ENCODE measurements around the gene TTC39B. TPM values are rescaled to one million over a fixed set of nuclear protein-coding genes. Genes with fewer than 3 reads are reported as not detected.
A peak's percentile ranks its signal among the peaks of the same experiment; 100 is the strongest.

The TTC39B gene
- total and polyA plus RNA-seq, 4 donors: 1.8 to 11.7 (median 2.8) TPM

GRCh38 chr9:15300218-15300617 lies 6.8 kb downstream of the TTC39B start:
- Histone ChIP-seq H3K4me3 (ENCODE audit: low read depth in 1 of 3, low read length in 3 of 3) (no peak overlapping the region), H3K36me3 (ENCODE audit: control insufficient read depth in 4 of 4, insufficient read depth in 3 of 4, low read depth in 1 of 4, low read length in 3 of 4) (no peaks in the 10 kb centered on the region), H3K27me3 (ENCODE audit: control insufficient read depth in 4 of 4, insufficient read depth in 4 of 4, low read length in 3 of 4) (no peaks in the 10 kb centered on the region), H3K27ac (ENCODE audit: low read depth in 1 of 2, low read length in 2 of 2) (no peak overlapping the region), H3K4me1 (ENCODE audit: control insufficient read depth in 4 of 4, insufficient read depth in 4 of 4, low read length in 3 of 4) (peaks cover 4 to 20% (median 18%) of the 10 kb centered on the region in 4 donors), H3K9me3 (ENCODE audit: control insufficient read depth in 4 of 4, low read length in 3 of 4) (no peaks in the 10 kb centered on the region), H3K9ac (ENCODE audit: low read depth in 1 of 2, low read length in 2 of 2) (no peak overlapping the region)
- TF ChIP-seq GABPA (IDR thresholded peaks at IDR 0.05 in 1 of 2, conservative IDR thresholded peaks at IDR 0.05 in 1 of 2) (no peak), ATF3 (IDR thresholded peaks at IDR 0.05) (no peak), HNF4A (conservative IDR thresholded peaks at IDR 0.05) (no peak)
- DNase-seq (ENCODE audit: low spot score): no peak
- WGBS: 72% methylated on average over 1 of the region's 1 CpG

- Histone ChIP-seq H3K36me3 (ENCODE audit: control insufficient read depth in 4 of 4, insufficient read depth in 3 of 4, low read depth in 1 of 4, low read length in 3 of 4) (no peaks in the 10 kb centered on the region), H3K27me3 (ENCODE audit: control insufficient read depth in 4 of 4, insufficient read depth in 4 of 4, low read length in 3 of 4) (no peaks in the 10 kb centered on the region), H3K4me1 (ENCODE audit: control insufficient read depth in 4 of 4, insufficient read depth in 4 of 4, low read length in 3 of 4) (peaks cover 7 to 22% (median 20%) of the 10 kb centered on the region in 4 donors), H3K9ac (ENCODE audit: low read depth in 1 of 2, low read length in 2 of 2) (peak overlapping the region in 1 of 2 donors; percentile 29), H3K4me3 (ENCODE audit: low read depth in 1 of 3, low read length in 3 of 3) (no peak overlapping the region), H3K27ac (ENCODE audit: low read depth in 1 of 2, low read length in 2 of 2) (peak overlapping the region; percentile 23 to 29), H3K9me3 (ENCODE audit: control insufficient read depth in 4 of 4, low read length in 3 of 4) (no peaks in the 10 kb centered on the region)
- DNase-seq (ENCODE audit: low spot score): no peak
- TF ChIP-seq HNF4G (IDR thresholded peaks at IDR 0.05) (no peak), JUND (IDR thresholded peaks at IDR 0.05) (no peak), REST (IDR thresholded peaks at IDR 0.05) (no peak), FOXA1 (IDR thresholded peaks at IDR 0.05) (no peak), SP1 (IDR thresholded peaks at IDR 0.05) (no peak), CTCF (IDR thresholded peaks at IDR 0.05; ENCODE audit: low read depth, low read length, missing input control) (no peak), RAD21 (IDR thresholded peaks at IDR 0.05) (no peak), EGR1 (IDR thresholded peaks at IDR 0.05; ENCODE audit: low read depth in 2 of 2) (no peak), FOXA2 (IDR thresholded peaks at IDR 0.05) (no peak), HNF4A (conservative IDR thresholded peaks at IDR 0.05) (no peak), ATF3 (IDR thresholded peaks at IDR 0.05) (no peak), TAF1 (conservative IDR thresholded peaks at IDR 0.05) (no peak), RXRA (IDR thresholded peaks at IDR 0.05) (no peak), GABPA (IDR thresholded peaks at IDR 0.05 in 1 of 2, conservative IDR thresholded peaks at IDR 0.05 in 1 of 2) (no peak), NR2F2 (IDR thresholded peaks at IDR 0.05) (no peak), YY1 (IDR thresholded peaks at IDR 0.05) (no peak)
- TF ChIP-seq, protein P1, sequence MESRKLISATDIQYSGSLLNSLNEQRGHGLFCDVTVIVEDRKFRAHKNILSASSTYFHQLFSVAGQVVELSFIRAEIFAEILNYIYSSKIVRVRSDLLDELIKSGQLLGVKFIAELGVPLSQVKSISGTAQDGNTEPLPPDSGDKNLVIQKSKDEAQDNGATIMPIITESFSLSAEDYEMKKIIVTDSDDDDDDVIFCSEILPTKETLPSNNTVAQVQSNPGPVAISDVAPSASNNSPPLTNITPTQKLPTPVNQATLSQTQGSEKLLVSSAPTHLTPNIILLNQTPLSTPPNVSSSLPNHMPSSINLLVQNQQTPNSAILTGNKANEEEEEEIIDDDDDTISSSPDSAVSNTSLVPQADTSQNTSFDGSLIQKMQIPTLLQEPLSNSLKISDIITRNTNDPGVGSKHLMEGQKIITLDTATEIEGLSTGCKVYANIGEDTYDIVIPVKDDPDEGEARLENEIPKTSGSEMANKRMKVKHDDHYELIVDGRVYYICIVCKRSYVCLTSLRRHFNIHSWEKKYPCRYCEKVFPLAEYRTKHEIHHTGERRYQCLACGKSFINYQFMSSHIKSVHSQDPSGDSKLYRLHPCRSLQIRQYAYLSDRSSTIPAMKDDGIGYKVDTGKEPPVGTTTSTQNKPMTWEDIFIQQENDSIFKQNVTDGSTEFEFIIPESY (IDR thresholded peaks at IDR 0.05): no peak
- TF ChIP-seq, protein P2, sequence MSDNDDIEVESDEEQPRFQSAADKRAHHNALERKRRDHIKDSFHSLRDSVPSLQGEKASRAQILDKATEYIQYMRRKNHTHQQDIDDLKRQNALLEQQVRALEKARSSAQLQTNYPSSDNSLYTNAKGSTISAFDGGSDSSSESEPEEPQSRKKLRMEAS (IDR thresholded peaks at IDR 0.05): no peak
- 79% methylated on average over 6 of the region's 6 CpGs for WGBS
These were observed 7.6 kb downstream of the TTC39B start for GRCh38 chr9:15299374-15299939.
